GM18520 (cell line): ENCODE measurements around the gene YBX1.
"Not testable (repeated sequence)": the region's sequence is repeated elsewhere in the genome, so short reads cannot be mapped to it uniquely, and the experiment has no call there.

Experiments used
- ATAC-seq: cut with Tn5 transposase; IDR thresholded peaks from one replicate; pipeline ENCODE4 v1.9.1; 2021; ENCODE audit not compliant: unreplicated experiment

The YBX1 gene

GRCh38 chr1:42746436-42747105 lies 64.4 kb downstream of the YBX1 start:
- no peak for ATAC-seq

- no peak for ATAC-seq
These were observed 64.9 kb downstream of the YBX1 start for GRCh38 chr1:42747125-42747524.

GRCh38 chr1:42748021-42748420 lies 65.8 kb downstream of the YBX1 start:
- ATAC-seq, result no peak

GRCh38 chr1:42748461-42749410 lies 66.5 kb downstream of the YBX1 start:
- no peak for ATAC-seq

- no peak for ATAC-seq
These were observed 67.8 kb downstream of the YBX1 start for GRCh38 chr1:42750041-42750440.

GRCh38 chr1:42751511-42752070 lies 69.4 kb downstream of the YBX1 start:
- not testable (repeated sequence) for ATAC-seq

- ATAC-seq, result no peak
These were observed 70.1 kb downstream of the YBX1 start for GRCh38 chr1:42752284-42752683.

- no peak for ATAC-seq
These were observed 70.9 kb downstream of the YBX1 start for GRCh38 chr1:42753070-42753469.
